Right ventricle myocardium inferior (tissue), 1 donor: Measurements from ENCODE around the gene FAM118A. TPM values are rescaled to one million over a fixed set of nuclear protein-coding genes. Genes with fewer than 3 reads are reported as not detected.
"Not testable (repeated sequence)": the region's sequence is repeated elsewhere in the genome, so short reads cannot be mapped to it uniquely, and the experiment has no call there.

Experiments
- ATAC-seq: fragments of 200-7000 bp; cut with Tn5 transposase; one replicate; pipeline ENCODE4 v1.9.1; 2020; ENCODE audit warnings: mild to moderate bottlenecking, moderate library complexity
- DNase-seq: peaks from one replicate; pipeline ENCODE4 v3.0.0; 2021; ENCODE audit errors: missing footprints
- intact Hi-C: fragments of 100-400 bp; cut with DNase I; formaldehyde crosslinking; loops from one replicate; pipeline ENCODE4 v1.11.0; 2022
- total RNA-seq: library from RNA; stranded (reverse); fragmentation: NEBNext Ultra II Directional; extraction: Animal tissue kit (Norgen Biotek cat#: 25700); gene quantifications from one replicate; pipeline ENCODE4 v1.2.1, GENCODE V29; 2021
- donor health status: DM: no; HTN: yes; CAD: no; lungs with severe emphysema.

The FAM118A gene
- total RNA-seq, 1 donor from 2014 or later, result 18.7 TPM

DNA sequence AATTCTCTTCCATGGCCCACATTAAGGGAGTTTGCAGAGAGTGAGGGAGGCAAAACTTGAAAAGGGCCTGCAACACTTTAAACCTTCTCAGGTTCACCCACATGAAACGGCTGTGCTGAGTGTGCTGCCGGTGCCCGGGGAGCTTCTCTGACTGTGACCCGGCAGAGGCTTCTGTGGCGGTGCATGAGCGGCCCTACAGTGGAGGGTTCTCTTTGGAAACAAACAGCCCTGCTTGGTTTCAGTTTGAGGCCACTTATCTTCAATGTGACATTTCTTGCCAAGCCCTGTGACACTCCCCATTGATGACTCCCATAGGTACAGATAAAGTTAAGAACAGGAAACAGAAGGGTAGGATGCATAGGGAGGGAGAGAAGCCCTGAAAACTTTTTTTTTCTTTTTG is 31.8 kb downstream of the FAM118A start:
- ATAC-seq (peak; percentile 72), DNase-seq (no peak)
- intact Hi-C loops, result no loop called here

DNA sequence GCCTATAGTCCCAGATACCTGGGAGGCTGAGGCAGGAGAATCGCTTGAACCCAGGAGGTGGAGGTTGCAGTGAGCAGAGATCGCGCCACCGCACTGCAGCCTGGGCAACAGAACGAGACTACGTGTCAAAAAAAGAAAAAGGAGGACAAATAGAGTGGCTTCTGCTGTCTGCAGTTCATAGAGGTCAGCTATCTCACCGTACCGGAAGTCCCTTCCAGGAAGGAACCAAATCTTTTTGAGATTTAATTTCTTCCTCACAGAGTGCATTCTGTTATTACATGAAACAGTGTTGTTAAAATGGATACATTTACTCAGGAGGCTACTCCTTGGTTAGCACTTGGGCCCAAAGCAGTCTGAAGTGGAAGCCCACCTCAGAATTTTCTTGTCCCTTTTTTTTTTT is 33.4 kb downstream of the FAM118A start:
- intact Hi-C loops, result no loop called here
- no peak for ATAC-seq

DNA sequence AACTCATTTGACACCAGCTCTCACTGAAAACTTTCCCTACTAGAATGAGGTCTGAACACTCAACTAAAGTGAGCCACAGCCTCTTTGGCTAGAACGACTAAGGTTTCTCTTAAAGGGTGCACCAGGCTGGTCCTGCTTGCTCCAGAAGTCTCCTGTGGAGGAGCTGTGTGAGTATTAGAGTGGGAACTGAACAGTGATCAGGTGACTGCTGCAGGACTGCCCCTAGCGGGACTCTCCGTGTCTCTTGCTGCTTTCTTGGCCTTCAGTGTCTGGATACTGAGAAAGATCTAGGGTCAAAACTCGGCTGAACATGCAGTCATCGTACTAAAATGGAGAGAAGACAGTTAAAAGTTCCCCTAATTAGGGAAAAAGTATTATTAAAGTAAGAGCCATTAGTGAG is 34.6 kb downstream of the FAM118A start:
- intact Hi-C loops, result no loop called here
- DNase-seq (no peak), ATAC-seq (peak; percentile 71)

More for the DNA sequence above, 33.4 kb downstream of the FAM118A start:
- DNase-seq, result no peak

DNA sequence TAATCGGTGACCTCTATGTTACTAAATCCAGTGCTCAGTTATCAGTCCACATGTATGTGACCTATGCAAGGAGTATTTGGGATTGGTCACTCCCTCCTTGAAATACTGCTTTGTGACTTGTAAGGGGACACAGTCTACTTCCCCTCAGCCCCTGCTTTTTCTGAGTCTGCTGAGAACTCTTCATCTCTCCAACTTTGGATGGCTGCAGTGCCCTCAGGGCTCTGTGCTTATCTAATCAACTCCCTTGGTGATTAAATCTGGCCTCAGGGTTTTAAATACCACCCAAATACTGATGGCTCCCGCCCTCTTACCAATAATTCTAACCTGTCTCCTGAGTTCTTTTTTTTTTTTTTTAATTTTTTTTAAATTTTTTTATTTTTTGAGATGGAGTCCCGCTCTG is 40.2 kb downstream of the FAM118A start:
- no peak for ATAC-seq
- intact Hi-C loops, result no loop called here
- no peak for DNase-seq

DNA sequence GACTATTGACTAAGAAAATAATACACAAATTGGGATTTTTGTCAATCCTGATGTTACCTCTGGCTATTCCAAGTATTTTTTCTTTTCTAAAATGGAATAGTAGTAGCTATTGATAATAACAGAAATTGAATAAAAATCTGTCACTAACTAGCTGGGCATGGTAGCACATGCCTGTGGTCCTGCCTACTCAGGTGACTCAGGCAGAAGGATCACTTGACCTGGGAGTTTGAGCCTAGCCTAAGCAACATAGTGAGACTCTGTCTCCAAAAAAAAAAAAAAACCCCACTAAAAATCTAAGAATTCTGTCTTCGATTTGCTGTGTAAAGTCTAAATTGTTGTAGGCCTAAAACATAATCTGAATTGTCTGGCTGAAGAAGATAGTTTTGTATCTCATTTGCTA is 42.2 kb downstream of the FAM118A start:
- DNase-seq, result no peak
- no peak for ATAC-seq
- intact Hi-C loops, result no loop called here

DNA sequence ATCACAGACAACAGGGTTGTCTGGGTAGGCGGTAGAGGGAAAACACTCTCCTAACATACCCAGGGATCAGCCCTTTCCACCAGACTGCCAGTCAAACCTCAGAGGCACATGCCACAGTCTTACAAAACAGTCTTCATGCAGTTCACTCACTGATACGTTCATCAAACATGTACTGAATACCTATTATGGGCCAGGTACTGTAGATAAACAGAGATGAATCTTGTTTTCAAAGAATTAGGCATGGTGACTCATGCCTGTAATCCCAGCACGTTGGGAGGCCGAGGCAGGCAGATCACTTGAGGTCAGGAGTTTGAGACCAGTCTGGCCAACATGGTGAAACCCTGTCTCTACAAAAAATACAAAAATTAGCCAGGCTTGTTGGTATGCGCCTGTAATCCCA is 43.0 kb downstream of the FAM118A start:
- DNase-seq, ATAC-seq, intact Hi-C loops: not testable (repeated sequence)

DNA sequence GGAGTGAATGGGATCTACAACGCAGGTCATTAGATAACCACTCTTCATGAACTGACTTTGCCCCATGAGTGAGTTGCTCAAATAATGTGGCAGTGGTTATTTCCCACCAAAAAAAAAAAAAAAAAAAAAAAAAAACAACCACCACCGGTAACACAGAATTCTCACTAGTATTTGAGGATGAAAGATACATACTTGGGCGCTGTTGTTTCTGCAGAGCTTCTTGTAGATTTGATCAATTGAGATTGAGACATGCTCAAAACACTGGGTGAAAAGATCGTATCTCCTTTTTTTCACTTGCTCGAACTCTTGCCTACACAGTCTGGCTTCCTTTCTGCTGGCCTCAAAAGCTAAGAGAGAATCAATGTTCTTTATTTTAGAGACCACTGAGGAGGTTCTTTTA is 44.1 kb downstream of the FAM118A start:
- no peak for ATAC-seq
- no peak for DNase-seq
- intact Hi-C loops, result no loop called here

DNA sequence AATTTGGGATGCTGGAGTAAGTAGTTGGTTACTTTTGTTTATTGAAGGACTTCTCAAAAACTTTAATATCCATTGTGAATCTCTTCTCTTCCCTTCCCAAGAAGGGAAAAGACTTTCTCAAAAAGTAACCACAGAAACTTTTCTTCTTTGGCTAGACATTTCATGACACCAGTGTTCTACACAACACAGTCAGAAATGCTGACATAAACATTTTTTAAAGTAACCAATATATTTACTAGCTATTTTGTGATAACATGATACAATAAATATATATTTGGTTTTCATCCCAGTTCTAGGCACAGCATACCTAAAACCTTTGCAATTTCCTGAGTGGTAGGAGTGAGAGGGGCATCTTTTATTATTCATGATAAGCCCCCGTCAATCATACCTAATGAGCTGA is 47.8 kb downstream of the FAM118A start:
- ATAC-seq (no peak), DNase-seq (no peak)
- intact Hi-C loops, result no loop called here

DNA sequence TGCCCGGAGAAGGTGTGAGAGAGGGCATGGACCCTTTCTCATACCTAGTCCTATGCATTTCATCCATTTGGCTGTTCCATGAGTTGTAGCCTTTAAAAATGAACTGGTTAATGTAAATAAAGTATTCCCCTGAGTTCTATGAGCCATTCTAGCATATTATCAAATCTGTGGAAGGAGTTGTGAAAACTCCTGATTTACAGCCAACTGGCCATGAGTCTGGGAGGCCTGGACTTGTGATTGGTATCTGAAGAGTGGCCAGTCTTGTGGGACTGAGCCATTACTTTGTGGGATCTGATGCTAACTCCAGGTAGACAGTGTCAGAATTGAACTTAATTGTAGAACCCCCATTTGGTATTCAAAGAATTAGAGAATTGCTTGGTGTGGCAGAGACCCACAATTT is 48.4 kb downstream of the FAM118A start:
- ATAC-seq (no peak), DNase-seq (no peak)
- intact Hi-C loops, result no loop called here

DNA sequence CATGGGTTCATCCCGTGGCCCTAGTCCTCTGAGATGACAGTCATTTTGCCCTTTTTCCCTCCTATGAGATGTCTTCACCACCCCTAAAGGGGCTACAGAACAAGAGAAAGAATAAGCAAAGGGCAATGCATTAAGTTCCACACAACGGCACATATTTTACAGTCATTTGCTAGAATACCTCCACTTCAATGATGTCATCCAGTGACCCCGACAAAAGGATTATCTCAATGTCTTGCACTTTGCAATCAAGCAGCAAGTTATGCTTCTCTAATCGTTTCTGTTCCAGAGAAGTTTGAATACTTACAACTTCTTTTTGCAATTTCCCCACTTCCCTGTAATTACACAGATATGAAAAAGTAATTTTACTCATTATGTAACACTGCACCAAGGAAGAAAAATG is 49.9 kb downstream of the FAM118A start:
- intact Hi-C loops, result no loop called here
- no peak for ATAC-seq
- DNase-seq, result no peak

DNA sequence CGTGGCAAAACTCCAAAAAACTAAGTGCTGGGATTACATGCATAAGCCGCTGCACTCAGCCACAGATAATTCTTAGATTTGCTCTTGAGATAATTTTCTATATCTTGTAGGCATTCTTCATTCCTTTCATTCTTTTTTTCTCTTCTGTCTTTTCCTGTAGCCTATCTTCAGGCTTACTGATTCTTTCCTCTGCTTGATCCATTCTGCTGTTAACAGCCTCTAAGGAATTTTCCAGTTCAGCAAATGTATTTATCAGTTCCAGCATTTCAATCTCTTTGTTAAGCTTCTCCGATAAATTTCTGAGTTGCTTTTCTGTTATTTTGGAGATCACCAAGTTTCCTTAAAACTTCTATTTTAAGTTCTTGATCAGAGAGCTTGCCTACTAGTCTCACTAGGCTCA is 57.0 kb downstream of the FAM118A start:
- intact Hi-C loops, result no loop called here
- DNase-seq, result no peak
- ATAC-seq, result no peak

DNA sequence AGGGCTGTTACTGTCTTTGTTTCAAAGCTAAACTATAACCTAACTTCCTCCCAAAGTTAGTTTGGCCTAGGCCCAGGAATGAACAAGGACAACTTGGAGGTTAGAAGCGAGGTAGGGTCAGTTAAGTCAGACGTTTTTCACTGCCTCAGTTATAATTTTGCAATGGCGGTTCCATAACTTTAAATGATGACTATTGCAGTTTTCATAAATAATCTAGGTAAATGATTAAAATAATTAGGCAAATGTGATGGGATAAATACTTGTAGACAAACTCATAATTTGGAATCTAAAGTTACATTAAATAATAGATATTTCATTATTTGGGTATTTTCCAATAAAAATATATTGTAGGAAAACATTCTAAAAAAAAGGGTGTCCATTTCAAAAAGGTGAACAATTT is 63.9 kb downstream of the FAM118A start:
- intact Hi-C loops, ATAC-seq, DNase-seq: not testable (repeated sequence)

DNA sequence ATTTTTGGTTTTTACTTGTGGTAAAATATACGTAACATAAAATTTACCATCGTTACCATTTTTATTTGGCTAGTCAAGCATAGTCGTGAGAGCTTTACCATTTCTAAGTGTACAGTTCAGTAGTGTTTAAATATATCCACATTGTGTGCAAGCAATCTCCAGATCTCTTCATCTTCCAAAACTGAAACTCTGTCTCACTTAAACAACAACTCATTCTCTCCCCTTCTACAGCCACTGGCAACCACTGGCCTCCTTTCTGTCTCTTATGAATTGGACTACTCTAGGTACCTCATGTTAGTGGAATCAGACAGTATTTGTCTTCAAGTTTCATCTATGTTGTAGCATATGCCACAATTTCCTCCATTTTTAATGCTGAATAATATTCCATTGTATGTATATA is 66.3 kb downstream of the FAM118A start:
- no peak for ATAC-seq
- DNase-seq, result no peak
- intact Hi-C loops, result no loop called here

DNA sequence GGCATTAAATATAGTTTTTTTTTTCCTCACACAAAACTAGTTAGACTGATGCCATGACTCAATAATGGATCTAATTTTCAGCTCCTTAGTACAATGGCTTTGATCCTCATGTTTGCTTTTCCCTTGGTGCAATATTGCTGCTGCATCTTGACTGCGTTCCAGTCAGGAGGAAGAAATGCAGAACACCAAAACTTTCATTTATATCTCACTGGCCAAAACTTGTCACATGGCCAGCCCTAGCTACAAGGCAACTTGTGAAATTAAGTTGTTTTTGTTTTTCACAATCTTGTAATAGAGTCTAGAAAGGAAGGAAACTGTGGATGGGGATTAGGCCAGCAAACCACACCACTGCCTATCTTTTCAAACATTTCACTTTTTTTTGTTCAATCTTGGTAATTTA is 67.0 kb downstream of the FAM118A start:
- peak; percentile 70 for DNase-seq
- intact Hi-C loops, result no loop called here
- ATAC-seq, result peak; percentile 50

DNA sequence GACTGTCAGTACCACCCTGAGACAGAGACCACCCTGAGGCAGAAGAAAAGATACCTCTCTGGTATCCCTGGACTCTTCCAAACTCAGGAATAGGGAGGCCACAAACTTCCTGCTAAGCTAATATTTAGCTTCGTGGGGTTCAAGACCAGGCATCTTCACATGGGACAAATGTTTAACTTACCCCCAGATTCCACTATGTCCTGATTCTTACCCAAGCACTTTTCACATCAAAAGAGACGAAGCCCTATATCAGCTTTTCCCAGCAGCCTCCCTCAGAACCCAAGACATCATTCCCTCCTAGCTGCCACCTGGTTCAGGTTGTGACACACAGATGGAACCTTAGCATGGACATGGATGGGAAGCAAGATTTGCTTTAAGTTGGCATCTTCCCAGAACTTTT is 71.6 kb downstream of the FAM118A start:
- intact Hi-C loops, result no loop called here
- ATAC-seq (no peak), DNase-seq (no peak)

DNA sequence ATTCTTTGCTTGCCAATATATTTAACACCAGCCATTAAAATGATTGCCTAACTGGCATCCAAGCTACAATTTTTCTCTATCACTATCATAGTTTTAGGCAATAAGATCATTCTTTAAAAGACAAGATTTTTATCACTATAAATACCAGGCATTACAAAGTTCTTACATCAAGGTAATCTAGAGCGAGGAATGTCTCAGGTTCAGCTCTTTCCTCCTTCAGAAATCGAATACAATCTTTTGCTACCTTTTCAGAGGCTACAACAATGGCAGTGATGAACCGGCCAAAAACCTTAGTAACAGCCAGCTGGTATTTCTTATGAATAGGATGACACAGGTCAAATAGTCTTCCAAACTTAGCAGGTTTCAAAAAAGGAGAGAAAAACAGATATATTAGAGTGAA is 79.8 kb downstream of the FAM118A start:
- ATAC-seq (no peak), DNase-seq (no peak)
- intact Hi-C loops, result no loop called here

Other genes starting within 250 kb of the FAM118A start
- 15.2 TPM for gene NUP50, start 146.0 kb upstream of the FAM118A start, total RNA-seq
- 22.3 TPM for gene KIAA0930, start 69.0 kb upstream of the FAM118A start, total RNA-seq
- gene UPK3A, start 25.0 kb upstream of the FAM118A start, total RNA-seq, result 0.54 TPM
- gene SMC1B, start 103.7 kb downstream of the FAM118A start, total RNA-seq, result not detected
- 0.51 TPM for gene RIBC2, start 103.8 kb downstream of the FAM118A start, total RNA-seq
- gene FBLN1, start 192.9 kb downstream of the FAM118A start, total RNA-seq, result 113 TPM